GM19023 (cell line): ENCODE results near the gene PTGER2.
A peak's percentile ranks its signal among the peaks of the same experiment; 100 is the strongest.

Source experiments
- ATAC-seq: cut with Tn5 transposase; IDR thresholded peaks from one replicate; pipeline ENCODE4 v1.9.1; 2021; ENCODE audit warnings: mild to moderate bottlenecking, moderate library complexity; ENCODE audit not compliant: unreplicated experiment

Gene PTGER2

GRCh38 chr14:52304248-52304904, 9.7 kb upstream of the PTGER2 start:
- ATAC-seq = no peak

- ATAC-seq = no peak
These were observed 9.1 kb upstream of the PTGER2 start for GRCh38 chr14:52305014-52305413.

- ATAC-seq = no peak
These were observed 6.7 kb upstream of the PTGER2 start for GRCh38 chr14:52307376-52307775.

GRCh38 chr14:52307905-52308304, 6.2 kb upstream of the PTGER2 start:
- no peak for ATAC-seq

GRCh38 chr14:52310541-52310940, 3.6 kb upstream of the PTGER2 start:
- ATAC-seq = no peak

- no peak for ATAC-seq
These were observed 1.2 kb upstream of the PTGER2 start for GRCh38 chr14:52312931-52313355.

GRCh38 chr14:52313462-52313861, 650 bp upstream of the PTGER2 start:
- no peak for ATAC-seq

- peak; percentile 43 for ATAC-seq
These were observed 663 bp downstream of the PTGER2 start for GRCh38 chr14:52314595-52315354.

GRCh38 chr14:52315355-52315718, 1.2 kb downstream of the PTGER2 start:
- ATAC-seq = no peak

GRCh38 chr14:52318062-52318461, 4.0 kb downstream of the PTGER2 start:
- no peak for ATAC-seq

GRCh38 chr14:52318826-52319645, 4.9 kb downstream of the PTGER2 start:
- no peak for ATAC-seq

- no peak for ATAC-seq
These were observed 5.8 kb downstream of the PTGER2 start for GRCh38 chr14:52319919-52320318.

GRCh38 chr14:52325126-52325525, 11.0 kb downstream of the PTGER2 start:
- peak; percentile 91 for ATAC-seq

- no peak for ATAC-seq
These were observed 11.5 kb downstream of the PTGER2 start for GRCh38 chr14:52325630-52326029.

GRCh38 chr14:52327374-52328226, 13.5 kb downstream of the PTGER2 start:
- ATAC-seq = no peak

- no peak for ATAC-seq
These were observed 14.2 kb downstream of the PTGER2 start for GRCh38 chr14:52328276-52328675.

GRCh38 chr14:52329678-52330369, 15.7 kb downstream of the PTGER2 start:
- peak; percentile 32 for ATAC-seq

GRCh38 chr14:52332269-52332668, 18.2 kb downstream of the PTGER2 start:
- ATAC-seq = no peak

- ATAC-seq = no peak
These were observed 19.0 kb downstream of the PTGER2 start for GRCh38 chr14:52333108-52333507.
